DOHH2 (cell line): ENCODE data around the gene SDHAF1.

Experiments
- H3F3A ChIP-seq: fragments of 200-600 bp; sonication (generic), shearing (Covaris generic); 2 replicates; pipeline ENCODE4 v1.6.0; 2016; ENCODE audit warnings: antibody characterized with exemption, mild to moderate bottlenecking; ENCODE audit not compliant: control insufficient read depth, insufficient read depth
- H3K27ac ChIP-seq: fragments of 200-600 bp; sonication (generic); 2 replicates; pipeline ENCODE4 v1.5.1; 2014; ENCODE audit warnings: low read depth, mild to moderate bottlenecking, low read length, moderate library complexity
- H3K27me3 ChIP-seq: fragments of 200-600 bp; sonication (generic); 2 replicates; pipeline ENCODE4 v1.6.1; 2014; ENCODE audit warnings: mild to moderate bottlenecking, low read length, mixed read lengths; ENCODE audit not compliant: control insufficient read depth
- H3K36me3 ChIP-seq: fragments of 200-600 bp; sonication (generic); 2 replicates; pipeline ENCODE4 v1.6.1; 2014; ENCODE audit warnings: mild to moderate bottlenecking, low read length, moderate library complexity, mixed read lengths; ENCODE audit not compliant: control insufficient read depth
- H3K4me1 ChIP-seq: fragments of 200-600 bp; sonication (generic); 2 replicates; pipeline ENCODE4 v1.6.1; 2014; ENCODE audit warnings: mild to moderate bottlenecking, low read length, mixed read lengths; ENCODE audit not compliant: control insufficient read depth
- H3K4me2 ChIP-seq: fragments of 200-600 bp; sonication (generic); 2 replicates; pipeline ENCODE4 v1.6.0; 2014; ENCODE audit warnings: mild to moderate bottlenecking, low read length, moderate library complexity
- H3K4me3 ChIP-seq: fragments of 200-600 bp; sonication (generic); 2 replicates; pipeline ENCODE4 v1.5.1; 2014; ENCODE audit warnings: mild to moderate bottlenecking, low read length, mixed read lengths
- H3K79me2 ChIP-seq: fragments of 200-600 bp; sonication (generic); 2 replicates; pipeline ENCODE4 v1.6.1; 2014; ENCODE audit warnings: mild to moderate bottlenecking, low read length, mixed read lengths; ENCODE audit not compliant: control insufficient read depth
- H3K9me2 ChIP-seq: fragments of 200-600 bp; sonication (generic); replicated peaks from 2 replicates; pipeline ENCODE4 v1.6.1; 2014; ENCODE audit warnings: mild to moderate bottlenecking, low read length, mixed read lengths; ENCODE audit not compliant: control insufficient read depth
- H3K9me3 ChIP-seq: fragments of 200-600 bp; sonication (generic); 2 replicates; pipeline ENCODE4 v1.6.1; 2014; ENCODE audit warnings: antibody characterized with exemption, low read length, mixed read lengths; ENCODE audit not compliant: control insufficient read depth, insufficient read depth
- H4K20me1 ChIP-seq: fragments of 200-600 bp; sonication (generic); 2 replicates; pipeline ENCODE4 v1.6.0; 2014; ENCODE audit warnings: low read depth, mild to moderate bottlenecking, antibody characterized with exemption, low read length, moderate library complexity; ENCODE audit not compliant: control insufficient read depth, insufficient read depth
- CTCF ChIP-seq: fragments of 200-600 bp; sonication (generic); IDR thresholded peaks from one replicate; pipeline ENCODE4 v1.5.1; 2014; ENCODE audit warnings: antibody characterized with exemption, mild to moderate bottlenecking, low read depth, low read length; ENCODE audit not compliant: poor library complexity, severe bottlenecking
- EZH2phosphoT487 ChIP-seq: fragments of 200-600 bp; sonication (generic); IDR thresholded peaks from 2 replicates; pipeline ENCODE4 v1.6.1; 2017; ENCODE audit warnings: borderline replicate concordance, mild to moderate bottlenecking, antibody characterized with exemption, low read length, moderate library complexity, mixed read lengths

SDHAF1 gene

GRCh38 chr19:35995048-35995993, at the start of gene SDHAF1:
SDHAF1 (plus strand) TSS chr19:35995188; CDS start chr19:35995275, 87 bp downstream.
- Histone ChIP-seq H3K27ac (peak within 1 kb of the TSS; percentile 43), H3K4me1 (peaks cover 17% of the 10 kb centered on the region), H3K9me2 (no peaks in the 10 kb centered on the region), H3F3A (0 out of 2 replicates have a peak, but pooled peaks cover 7% of the 10 kb centered on the region), H3K4me2 (peak within 1 kb of the TSS; percentile 86), H3K9me3 (no peaks in the 10 kb centered on the region), H3K79me2 (peaks cover 44% of the 10 kb centered on the region), H3K27me3 (no peaks in the 10 kb centered on the region), H3K4me3 (peak within 1 kb of the TSS; percentile 76), H3K36me3 (peaks cover 15% of the 10 kb centered on the region), H4K20me1 (0 out of 2 replicates have a peak, but pooled peaks cover 4% of the 10 kb centered on the region)
- TF ChIP-seq EZH2phosphoT487, result no peak
- peak; percentile 18 for TF ChIP-seq CTCF

DNA sequence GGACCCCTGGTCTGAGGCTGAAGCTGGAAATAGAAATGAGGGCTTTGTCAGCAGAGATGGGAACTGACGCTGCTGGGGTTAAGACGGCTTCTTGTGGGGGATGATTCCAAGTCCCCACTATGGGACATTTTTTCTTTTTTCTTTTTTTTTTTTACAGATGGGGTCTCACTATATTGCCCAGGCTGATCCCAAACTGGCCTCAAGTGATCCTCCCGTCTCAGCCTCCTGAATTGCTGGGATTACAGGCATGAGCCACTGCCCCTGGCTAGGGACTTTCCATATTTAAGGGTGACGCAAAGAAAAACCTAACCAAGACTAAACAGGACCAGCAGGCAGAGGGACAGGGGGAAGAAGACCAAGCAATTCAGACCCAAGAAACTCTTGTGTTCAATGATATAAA, 48.8 kb upstream of the SDHAF1 start:
- Histone ChIP-seq H3K4me3 (no peak overlapping the region), H3K36me3 (no peaks in the 10 kb centered on the region), H3K9me3 (no peaks in the 10 kb centered on the region), H3K4me2 (no peak overlapping the region), H3K4me1 (no peaks in the 10 kb centered on the region; the same call in 1 of the 2 replicates), H3K27ac (no peak overlapping the region), H4K20me1 (no peaks in the 10 kb centered on the region), H3K9me2 (no peaks in the 10 kb centered on the region), H3F3A (no peaks in the 10 kb centered on the region), H3K79me2 (no peaks in the 10 kb centered on the region), H3K27me3 (peaks cover 8% of the 10 kb centered on the region; the same call in 1 of the 2 replicates)
- no peak for TF ChIP-seq CTCF
- TF ChIP-seq EZH2phosphoT487, result no peak

- Histone ChIP-seq H3K36me3 (no peaks in the 10 kb centered on the region), H3K79me2 (no peaks in the 10 kb centered on the region), H3K4me1 (peaks cover 14% of the 10 kb centered on the region), H3K27me3 (peaks cover 8% of the 10 kb centered on the region; the same call in 1 of the 2 replicates), H3K9me2 (no peaks in the 10 kb centered on the region), H3K27ac (no peak overlapping the region), H4K20me1 (no peaks in the 10 kb centered on the region), H3K4me2 (no peak overlapping the region), H3K9me3 (no peaks in the 10 kb centered on the region), H3F3A (no peaks in the 10 kb centered on the region), H3K4me3 (no peak overlapping the region)
- TF ChIP-seq EZH2phosphoT487 (no peak), CTCF (no peak)
Observed at GRCh38 chr19:35949131-35949530, 45.9 kb upstream of the SDHAF1 start.
